ENCODE data around the gene CELF2.

The CELF2 gene

GRCh38 chr10:11317936-11318670 lies 300.4 kb downstream of the CELF2 start:
- TF ChIP-seq, protein P1, sequence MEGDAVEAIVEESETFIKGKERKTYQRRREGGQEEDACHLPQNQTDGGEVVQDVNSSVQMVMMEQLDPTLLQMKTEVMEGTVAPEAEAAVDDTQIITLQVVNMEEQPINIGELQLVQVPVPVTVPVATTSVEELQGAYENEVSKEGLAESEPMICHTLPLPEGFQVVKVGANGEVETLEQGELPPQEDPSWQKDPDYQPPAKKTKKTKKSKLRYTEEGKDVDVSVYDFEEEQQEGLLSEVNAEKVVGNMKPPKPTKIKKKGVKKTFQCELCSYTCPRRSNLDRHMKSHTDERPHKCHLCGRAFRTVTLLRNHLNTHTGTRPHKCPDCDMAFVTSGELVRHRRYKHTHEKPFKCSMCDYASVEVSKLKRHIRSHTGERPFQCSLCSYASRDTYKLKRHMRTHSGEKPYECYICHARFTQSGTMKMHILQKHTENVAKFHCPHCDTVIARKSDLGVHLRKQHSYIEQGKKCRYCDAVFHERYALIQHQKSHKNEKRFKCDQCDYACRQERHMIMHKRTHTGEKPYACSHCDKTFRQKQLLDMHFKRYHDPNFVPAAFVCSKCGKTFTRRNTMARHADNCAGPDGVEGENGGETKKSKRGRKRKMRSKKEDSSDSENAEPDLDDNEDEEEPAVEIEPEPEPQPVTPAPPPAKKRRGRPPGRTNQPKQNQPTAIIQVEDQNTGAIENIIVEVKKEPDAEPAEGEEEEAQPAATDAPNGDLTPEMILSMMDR (IDR thresholded peaks at IDR 0.05), result no peak

DNA sequence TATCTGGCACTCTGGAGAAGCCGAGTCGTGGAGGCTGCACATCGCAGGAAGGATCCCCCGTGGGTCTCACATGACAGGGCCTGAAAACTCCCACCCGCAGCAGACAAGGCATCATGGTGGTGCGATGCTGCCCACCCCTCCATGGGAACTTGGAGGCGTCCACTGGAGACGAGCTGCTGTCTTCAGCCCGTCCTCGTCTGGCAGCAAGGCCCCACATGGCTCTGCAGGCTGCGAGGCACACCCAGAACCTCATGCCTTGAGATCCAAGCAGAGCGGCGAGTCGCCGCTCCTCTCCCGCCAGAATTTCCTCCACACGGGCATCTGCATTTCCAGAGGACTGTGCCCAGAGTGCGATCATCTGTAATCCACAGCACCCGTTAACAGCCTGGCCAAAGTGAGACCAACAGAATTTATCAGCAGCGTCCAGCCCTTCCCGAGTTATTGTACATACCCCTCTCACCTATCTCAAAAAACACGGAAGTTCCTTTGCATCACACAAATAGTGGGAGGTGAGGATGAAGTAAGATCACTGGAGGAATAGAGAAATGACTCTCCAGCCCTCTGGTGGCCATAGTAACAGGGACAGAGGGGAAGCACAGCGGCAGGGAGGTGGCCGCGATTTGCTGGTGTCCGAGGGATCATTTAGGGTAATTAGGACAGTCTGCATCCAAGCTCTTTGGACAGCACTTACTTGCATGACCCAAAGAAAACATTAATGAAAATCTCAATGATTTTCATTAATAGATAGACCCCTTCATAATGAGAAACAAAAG lies 301.3 kb downstream of the CELF2 start:
- TF ChIP-seq, protein P1 (IDR thresholded peaks at IDR 0.05), result no peak

DNA sequence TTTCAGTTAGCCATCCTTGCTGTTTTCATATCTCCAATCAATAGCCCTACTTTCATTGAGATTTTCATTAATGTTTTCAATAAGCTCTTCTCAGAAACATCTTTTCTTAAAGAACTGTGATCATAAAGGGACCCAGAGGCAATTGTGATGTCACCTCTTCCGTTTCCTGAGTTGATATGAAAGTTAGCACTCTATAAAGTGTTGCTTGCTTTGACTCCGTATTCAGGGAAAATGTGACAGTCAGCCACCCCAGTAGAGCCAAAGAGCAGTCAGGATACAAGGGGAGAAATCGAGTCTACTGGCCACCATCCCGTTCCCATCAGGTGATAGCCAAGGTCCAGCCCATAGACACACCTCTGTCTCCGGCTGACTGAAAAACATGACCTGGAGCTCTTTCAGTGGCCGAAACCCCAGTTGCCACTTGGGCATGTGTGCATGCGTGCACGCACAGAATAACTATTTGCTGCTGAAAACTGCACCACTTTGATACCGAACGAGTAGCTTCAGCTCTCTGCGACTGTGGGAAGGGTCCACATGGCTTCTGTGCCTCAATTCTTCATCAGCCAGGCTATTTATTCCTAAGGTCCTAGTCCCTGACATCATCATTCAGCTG lies 302.4 kb downstream of the CELF2 start:
- TF ChIP-seq, protein P1 (IDR thresholded peaks at IDR 0.05), result no peak

GRCh38 chr10:11320809-11321520 lies 303.3 kb downstream of the CELF2 start:
- TF ChIP-seq, protein P1 (IDR thresholded peaks at IDR 0.05), result no peak

- TF ChIP-seq, protein P1 (IDR thresholded peaks at IDR 0.05), result no peak
These were observed 305.0 kb downstream of the CELF2 start for GRCh38 chr10:11322698-11323097.

- TF ChIP-seq, protein P1 (IDR thresholded peaks at IDR 0.05), result no peak
These were observed 307.2 kb downstream of the CELF2 start for GRCh38 chr10:11324761-11325321.

DNA sequence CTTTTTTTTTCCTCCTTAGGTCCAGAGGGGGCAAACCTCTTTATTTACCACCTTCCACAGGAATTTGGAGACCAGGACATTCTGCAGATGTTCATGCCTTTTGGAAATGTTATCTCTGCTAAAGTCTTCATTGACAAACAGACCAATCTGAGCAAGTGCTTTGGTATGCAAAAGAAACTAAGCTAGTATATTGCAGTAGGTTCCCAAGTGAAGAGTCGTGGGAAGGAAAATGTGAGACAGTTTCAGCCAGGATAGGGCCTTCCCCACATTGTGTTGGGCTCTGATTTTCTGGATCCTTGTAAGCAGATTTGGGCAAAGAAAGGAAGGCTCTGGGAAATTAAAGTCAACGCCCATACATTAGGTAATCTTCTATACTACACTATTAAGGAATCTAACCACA lies 308.1 kb downstream of the CELF2 start:
- TF ChIP-seq, protein P1 (IDR thresholded peaks at IDR 0.05), result no peak

All from LNCAP (cell line).